Smooth muscle cell (in vitro differentiated cells): ENCODE measurements around the gene CDRT4. TPM values are rescaled to one million over a fixed set of nuclear protein-coding genes. Genes with fewer than 3 reads are reported as not detected.
A peak's percentile ranks its signal among the peaks of the same experiment; 100 is the strongest.

Source experiments
- DNase-seq: peaks from one replicate; lab custom pipeline; 2025; ENCODE audit not compliant: unreplicated experiment; lab: John Stamatoyannopoulos, UW
- H2AFZ ChIP-seq: fragments of 200-600 bp; sonication (generic); 2 replicates; pipeline ENCODE4 v1.6.0; 2016; ENCODE audit warnings: antibody characterized with exemption, low read depth, mild to moderate bottlenecking
- H3F3A ChIP-seq: fragments of 200-600 bp; sonication (generic); 2 replicates; pipeline ENCODE4 v1.6.0; 2017; ENCODE audit warnings: antibody characterized with exemption, low read depth
- H3K27ac ChIP-seq: fragments of 200-600 bp; sonication (generic); 2 replicates; pipeline ENCODE4 v1.5.1; 2016; ENCODE audit warnings: low read depth, mild to moderate bottlenecking
- H3K27me3 ChIP-seq: fragments of 200-600 bp; sonication (generic); 2 replicates; pipeline ENCODE4 v1.6.1; 2016; ENCODE audit warnings: low read depth, mild to moderate bottlenecking
- H3K36me3 ChIP-seq: fragments of 200-600 bp; sonication (generic); 2 replicates; pipeline ENCODE4 v1.5.1; 2016; ENCODE audit warnings: low read depth
- H3K4me1 ChIP-seq: fragments of 200-600 bp; sonication (generic); 2 replicates; pipeline ENCODE4 v1.5.1; 2016; ENCODE audit warnings: low read depth
- H3K4me2 ChIP-seq: fragments of 200-600 bp; sonication (generic); 2 replicates; pipeline ENCODE4 v1.6.0; 2016; ENCODE audit warnings: mild to moderate bottlenecking
- H3K4me3 ChIP-seq: fragments of 200-600 bp; sonication (generic); 2 replicates; pipeline ENCODE4 v1.5.1; 2016; ENCODE audit warnings: mild to moderate bottlenecking
- H3K79me2 ChIP-seq: fragments of 200-600 bp; sonication (generic); 2 replicates; pipeline ENCODE4 v1.6.0; 2016; ENCODE audit warnings: low read depth, mild to moderate bottlenecking
- H3K9ac ChIP-seq: fragments of 200-600 bp; sonication (generic); 2 replicates; pipeline ENCODE4 v1.6.0; 2016; ENCODE audit warnings: low read depth
- H3K9me3 ChIP-seq: fragments of 200-600 bp; sonication (generic); replicated peaks from 2 replicates; pipeline ENCODE4 v1.5.1; 2016; ENCODE audit warnings: low read depth
- H4K20me1 ChIP-seq: fragments of 200-600 bp; sonication (generic); 2 replicates; pipeline ENCODE4 v1.6.0; 2016; ENCODE audit warnings: low read depth
- CTCF ChIP-seq: fragments of 200-600 bp; sonication (generic); IDR thresholded peaks from 2 replicates; pipeline ENCODE4 v1.5.1; 2017; ENCODE audit warnings: borderline replicate concordance, mild to moderate bottlenecking, antibody characterized with exemption; ENCODE audit not compliant: insufficient read depth, poor library complexity, severe bottlenecking
- WGBS: methylation state at CpG from one replicate; pipeline ENCODE4 v1.1.7; 2016; ENCODE audit warnings: low lambda C conversion rate; 5-methylcytosine and 5-hydroxymethylcytosine counted together
- polyA plus RNA-seq: library from polyadenylated mRNA; unstranded; fragments of >200 nt; fragmentation: Nextera tagmentation; extraction: Ambion mirVana; gene quantifications from 2 replicates; pipeline ENCODE4 v1.2.1, GENCODE V29; 2016
- total RNA-seq: library from RNA; depleted of rRNA; stranded (reverse); fragments of >200 nt; gene quantifications from 2 replicates; pipeline ENCODE4 v1.2.3, GENCODE V29; 2014

The CDRT4 gene
- total and polyA plus RNA-seq, 2 experiments from 2014 or later, result 0.45 to 4.2 TPM

- Histone ChIP-seq H3K79me2 (no peaks in the 10 kb centered on the region), H3K27ac (no peak overlapping the region), H3K4me2 (no peak overlapping the region), H3F3A (peaks cover 22% of the 10 kb centered on the region), H3K4me3 (no peak overlapping the region), H3K27me3 (no peaks in the 10 kb centered on the region), H3K9me3 (no peaks in the 10 kb centered on the region), H4K20me1 (peaks cover 3% of the 10 kb centered on the region), H3K36me3 (no peaks in the 10 kb centered on the region), H3K4me1 (no peaks in the 10 kb centered on the region), H3K9ac (no peak overlapping the region), H2AFZ (no peak overlapping the region)
- TF ChIP-seq CTCF, result peak; percentile 16
- WGBS, result 69% methylated on average over 10 of the region's 10 CpGs
- no peak for DNase-seq
Observed at GRCh38 chr17:15446036-15446435, 21.4 kb downstream of the CDRT4 start.

- H3K9ac ChIP-seq, result no peak overlapping the region
- no peak for DNase-seq
- H3K79me2 ChIP-seq, result no peaks in the 10 kb centered on the region
- no peaks in the 10 kb centered on the region for H3K36me3 ChIP-seq
- H3F3A ChIP-seq, result peaks cover 22% of the 10 kb centered on the region
- H3K4me2 ChIP-seq, result no peak overlapping the region
- no peaks in the 10 kb centered on the region for H3K4me1 ChIP-seq
- H3K4me3 ChIP-seq, result no peak overlapping the region
- 4% methylated on average over 4 of the region's 4 CpGs for WGBS
- peaks cover 3% of the 10 kb centered on the region for H4K20me1 ChIP-seq
- H3K9me3 ChIP-seq, result no peaks in the 10 kb centered on the region
- no peak overlapping the region for H2AFZ ChIP-seq
- no peaks in the 10 kb centered on the region for H3K27me3 ChIP-seq
- peak overlapping the region; percentile 68 for H3K27ac ChIP-seq
- TF ChIP-seq CTCF, result no peak
Observed at GRCh38 chr17:15444805-15445204, 22.6 kb downstream of the CDRT4 start.

GRCh38 chr17:15442311-15443180 is 24.9 kb downstream of the CDRT4 start:
- WGBS, result 90% methylated on average over 13 of the region's 13 CpGs
- Histone ChIP-seq H3K27me3 (no peaks in the 10 kb centered on the region), H2AFZ (no peak overlapping the region), H3K36me3 (no peaks in the 10 kb centered on the region), H3F3A (peaks cover 27% of the 10 kb centered on the region), H4K20me1 (peaks cover 3% of the 10 kb centered on the region), H3K9me3 (no peaks in the 10 kb centered on the region), H3K4me1 (no peaks in the 10 kb centered on the region), H3K27ac (no peak overlapping the region), H3K4me3 (no peak overlapping the region), H3K79me2 (no peaks in the 10 kb centered on the region), H3K9ac (no peak overlapping the region), H3K4me2 (no peak overlapping the region)
- TF ChIP-seq CTCF, result no peak
- no peak for DNase-seq
